Hindlimb muscle (tissue), 1 donor: ENCODE measurements around the gene CHST1. TPM values are rescaled to one million over a fixed set of nuclear protein-coding genes. Genes with fewer than 3 reads are reported as not detected.
A peak's percentile ranks its signal among the peaks of the same experiment; 100 is the strongest.

Experiments
- DNase-seq: peaks from one replicate; pipeline ENCODE4 v3.0.0-alpha.2; 2013
- polyA plus RNA-seq: library from polyadenylated mRNA; unstranded; fragments of 120-200 nt; gene quantifications from one replicate; pipeline ENCODE4 v1.2.1, GENCODE V29; 2013; ENCODE audit not compliant: insufficient read length

CHST1 gene
- polyA plus RNA-seq, 1 donor: 24.0 TPM

DNA sequence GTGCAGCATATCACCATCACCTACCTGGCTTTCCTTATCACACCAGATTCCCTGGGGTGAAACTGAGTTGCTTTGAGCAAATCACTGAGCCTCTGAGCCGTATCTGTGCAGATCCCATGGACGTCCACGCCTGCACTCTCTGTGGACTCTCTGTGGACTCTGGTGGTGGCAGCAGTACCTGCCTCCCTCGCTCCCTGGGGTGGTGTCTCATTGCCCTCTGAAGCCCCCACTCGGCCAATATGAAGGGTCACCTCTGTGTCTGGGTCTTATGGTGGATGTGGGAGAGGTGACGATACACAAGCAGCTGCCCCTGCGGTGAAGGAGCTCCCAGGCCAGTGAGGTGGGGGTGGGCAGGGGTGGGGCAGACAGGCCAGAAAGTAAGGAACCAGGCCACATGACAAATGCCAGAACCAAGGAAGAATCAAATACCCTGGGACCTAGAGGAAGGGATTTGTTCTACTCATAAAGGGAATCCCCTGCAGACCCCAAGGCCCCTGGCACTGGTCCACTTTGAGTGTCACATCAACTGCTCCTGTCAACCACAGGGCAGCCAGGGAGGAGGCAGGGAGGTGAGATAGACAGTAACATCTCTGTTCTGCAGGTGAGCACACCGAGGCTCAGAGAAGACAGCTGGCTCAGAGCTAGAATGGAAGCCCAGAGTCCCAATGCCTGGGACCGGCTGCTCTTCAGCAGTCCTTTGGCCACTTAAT lies 9.2 kb upstream of the CHST1 start:
- DNase-seq: no peak

GRCh38 chr11:45673441-45673840 lies 8.0 kb upstream of the CHST1 start:
- DNase-seq: no peak

GRCh38 chr11:45672593-45672992 lies 7.2 kb upstream of the CHST1 start:
- DNase-seq: no peak

DNA sequence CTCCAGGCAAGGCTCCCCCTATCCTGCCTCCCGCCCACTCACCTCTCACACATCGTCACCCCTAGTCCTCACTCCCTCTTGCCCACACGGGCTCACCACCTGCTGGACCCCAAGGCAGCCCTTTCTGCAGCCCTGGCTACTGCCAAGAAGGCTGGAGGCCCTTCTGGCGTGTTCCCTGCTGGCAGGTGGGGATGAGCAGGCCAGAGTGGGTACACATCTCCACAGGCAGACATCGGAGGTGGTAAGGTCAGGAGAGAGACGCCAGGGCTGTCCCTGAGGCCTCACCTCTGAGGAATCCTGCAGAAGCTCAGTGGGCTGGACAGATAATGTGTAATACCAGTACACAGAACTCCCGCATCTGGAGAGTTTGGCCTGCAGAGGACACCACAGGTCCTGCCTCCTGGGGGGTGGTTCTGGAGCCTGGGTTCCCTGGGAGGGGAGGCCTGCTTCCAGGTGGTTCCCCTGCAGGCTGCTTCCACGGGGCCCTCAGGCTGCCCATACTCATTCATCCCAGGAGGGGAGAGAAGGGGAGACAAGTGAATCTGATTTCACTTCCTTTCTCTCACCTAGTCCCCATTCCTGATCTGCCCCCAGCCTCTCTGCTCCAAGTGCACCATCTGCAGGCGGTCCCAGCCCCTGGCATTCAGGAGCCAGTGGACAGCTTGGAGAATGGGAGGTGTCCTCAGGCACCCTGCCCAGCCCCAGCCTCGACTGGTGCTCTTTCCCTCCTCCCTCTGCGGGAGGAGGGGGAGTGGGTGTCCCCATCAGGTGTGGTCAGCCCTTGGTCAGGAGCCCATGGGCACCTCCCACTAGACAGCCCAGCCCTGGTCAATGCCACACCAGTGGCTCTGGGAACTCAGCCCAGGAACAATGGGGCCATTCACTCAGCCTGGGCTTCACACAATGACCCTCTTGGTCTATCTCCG lies 6.1 kb upstream of the CHST1 start:
- no peak for DNase-seq

DNA sequence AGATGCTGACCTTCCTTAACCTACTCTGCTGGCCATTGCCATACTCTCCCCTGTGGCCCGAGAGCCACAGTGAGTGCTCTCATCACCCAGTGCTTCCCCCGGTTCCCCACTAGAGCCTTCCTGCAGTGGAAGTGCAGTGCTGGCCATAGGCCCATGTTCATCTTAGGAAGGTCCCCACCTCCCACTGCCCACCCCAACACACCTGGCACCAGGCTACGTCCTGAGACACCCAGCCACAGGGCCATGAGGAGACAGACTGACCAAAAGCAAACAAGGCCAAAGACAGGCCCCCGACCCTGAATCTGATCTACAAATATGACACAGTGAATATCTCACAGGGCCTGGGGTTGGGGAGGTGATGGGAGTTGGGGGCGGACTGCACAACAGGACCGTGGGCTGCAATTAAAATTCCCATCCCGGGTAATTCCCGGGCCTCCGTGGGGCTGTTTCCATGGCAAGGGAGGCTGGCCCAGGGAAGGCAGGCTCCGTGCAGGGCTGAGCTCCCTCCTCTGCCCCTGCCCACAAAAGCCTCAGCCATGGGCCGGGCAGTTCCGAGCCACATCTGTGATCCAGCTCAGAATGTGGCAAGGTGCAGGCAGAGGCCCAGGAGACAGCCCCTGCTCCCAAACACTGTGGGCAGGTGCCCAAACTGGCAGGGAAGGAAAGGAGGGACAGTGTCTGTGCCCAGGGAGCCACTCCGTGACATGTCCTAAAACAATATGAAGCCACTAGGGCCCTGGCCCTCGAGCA lies 5.1 kb upstream of the CHST1 start:
- no peak for DNase-seq

DNA sequence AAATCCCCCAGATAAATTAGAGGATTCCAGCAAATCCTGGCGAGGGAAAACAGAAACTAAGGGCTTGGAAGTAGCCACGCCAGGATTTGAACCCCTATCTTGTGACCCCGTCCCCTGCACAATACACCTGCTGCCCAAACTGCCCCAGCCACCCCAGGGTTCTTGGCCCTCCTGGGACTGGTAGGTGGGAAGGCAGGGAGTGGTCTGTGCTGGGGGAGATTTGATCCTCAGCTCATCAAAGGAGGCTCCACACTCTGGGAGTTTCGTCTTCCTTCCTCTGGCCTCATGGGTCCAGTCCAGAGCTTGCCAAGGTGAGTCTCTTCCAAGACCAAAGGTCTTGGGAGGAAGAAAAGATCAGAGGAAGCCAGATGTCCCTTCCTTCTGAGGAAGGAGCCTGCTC lies 4.5 kb upstream of the CHST1 start:
- no peak for DNase-seq

GRCh38 chr11:45669146-45669545 lies 3.7 kb upstream of the CHST1 start:
- DNase-seq: no peak

GRCh38 chr11:45667929-45668680 lies 2.7 kb upstream of the CHST1 start:
- no peak for DNase-seq

GRCh38 chr11:45666648-45667642 lies 1.5 kb upstream of the CHST1 start:
- DNase-seq: no peak

DNA sequence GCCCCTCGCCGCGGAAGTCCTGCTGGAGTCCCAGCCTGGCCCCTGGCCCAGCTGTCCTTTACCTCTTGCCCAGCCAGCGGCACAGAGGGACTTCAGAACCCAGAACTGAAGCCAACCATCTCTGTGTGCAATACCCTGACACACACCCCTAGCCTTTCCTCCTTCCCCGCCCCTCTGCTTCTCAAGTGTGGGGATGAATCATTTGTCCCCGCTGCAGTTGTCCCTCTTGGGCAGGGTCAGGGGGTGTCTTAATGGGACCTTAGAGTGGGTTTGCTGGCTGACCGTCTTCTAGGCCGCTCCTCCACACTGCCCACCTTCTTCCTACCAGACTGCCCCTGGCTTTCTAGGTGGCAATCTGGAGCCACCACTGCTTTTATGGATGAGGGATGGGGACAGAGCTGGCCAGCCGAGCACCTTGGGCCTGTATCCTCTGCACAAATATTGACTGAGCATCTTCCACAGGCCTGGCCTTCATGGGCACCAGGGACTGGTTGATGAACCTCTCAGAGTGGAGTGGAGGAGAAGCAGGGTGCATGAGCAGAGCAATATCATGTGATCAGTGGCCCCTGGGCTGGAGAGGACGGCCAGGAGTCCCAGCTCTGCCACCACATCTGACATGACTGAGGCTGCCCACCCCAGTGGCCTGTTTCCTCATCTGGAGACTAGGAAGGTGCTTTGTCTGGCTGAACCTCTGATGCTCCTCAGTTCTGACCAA lies 668 bp upstream of the CHST1 start:
- DNase-seq: no peak

GRCh38 chr11:45664376-45665205 lies 831 bp downstream of the CHST1 start:
- DNase-seq: no peak

DNA sequence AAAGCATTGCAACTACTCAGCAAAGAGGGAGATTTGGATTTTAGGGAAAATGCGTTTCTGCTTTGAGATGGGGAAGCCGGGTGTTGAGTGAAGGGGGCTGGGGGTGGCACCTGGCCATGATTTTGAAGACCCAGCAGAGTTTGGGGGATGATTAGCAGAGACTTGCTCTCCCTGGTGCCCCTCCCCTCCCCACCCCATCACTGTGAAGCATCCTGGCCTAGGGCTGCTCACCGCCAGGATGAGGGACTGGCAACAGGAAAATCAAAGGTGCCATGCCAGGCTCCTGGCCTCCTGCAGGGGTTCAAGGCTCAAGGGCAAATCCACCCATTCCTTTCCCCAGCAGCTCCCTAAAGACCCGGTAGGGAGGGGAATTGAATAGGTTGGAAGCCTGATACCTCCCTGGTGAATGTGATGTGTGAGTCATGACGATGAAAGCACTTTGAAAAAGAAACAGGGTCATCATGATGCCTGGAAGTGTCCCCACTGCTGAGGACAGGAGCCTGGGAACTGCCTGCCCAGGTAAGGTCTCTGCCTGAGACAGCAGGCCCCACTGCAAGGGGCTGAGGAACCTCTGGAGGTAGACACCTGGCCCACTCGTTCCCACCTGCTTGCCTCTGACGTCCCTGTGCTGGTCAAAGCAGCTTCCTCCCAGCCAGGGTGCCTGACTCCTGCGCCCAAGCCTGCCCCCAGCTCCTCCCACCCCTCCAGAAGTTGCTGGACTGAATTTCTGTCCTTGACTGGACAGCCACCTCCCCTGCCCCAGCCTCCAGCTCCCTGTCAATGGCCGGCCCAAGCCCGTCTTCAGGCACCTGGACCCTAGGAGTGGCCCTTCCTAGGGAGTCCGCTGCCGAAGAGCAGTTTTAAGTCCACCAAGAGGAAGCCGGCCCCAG lies 1.7 kb downstream of the CHST1 start:
- DNase-seq: no peak

DNA sequence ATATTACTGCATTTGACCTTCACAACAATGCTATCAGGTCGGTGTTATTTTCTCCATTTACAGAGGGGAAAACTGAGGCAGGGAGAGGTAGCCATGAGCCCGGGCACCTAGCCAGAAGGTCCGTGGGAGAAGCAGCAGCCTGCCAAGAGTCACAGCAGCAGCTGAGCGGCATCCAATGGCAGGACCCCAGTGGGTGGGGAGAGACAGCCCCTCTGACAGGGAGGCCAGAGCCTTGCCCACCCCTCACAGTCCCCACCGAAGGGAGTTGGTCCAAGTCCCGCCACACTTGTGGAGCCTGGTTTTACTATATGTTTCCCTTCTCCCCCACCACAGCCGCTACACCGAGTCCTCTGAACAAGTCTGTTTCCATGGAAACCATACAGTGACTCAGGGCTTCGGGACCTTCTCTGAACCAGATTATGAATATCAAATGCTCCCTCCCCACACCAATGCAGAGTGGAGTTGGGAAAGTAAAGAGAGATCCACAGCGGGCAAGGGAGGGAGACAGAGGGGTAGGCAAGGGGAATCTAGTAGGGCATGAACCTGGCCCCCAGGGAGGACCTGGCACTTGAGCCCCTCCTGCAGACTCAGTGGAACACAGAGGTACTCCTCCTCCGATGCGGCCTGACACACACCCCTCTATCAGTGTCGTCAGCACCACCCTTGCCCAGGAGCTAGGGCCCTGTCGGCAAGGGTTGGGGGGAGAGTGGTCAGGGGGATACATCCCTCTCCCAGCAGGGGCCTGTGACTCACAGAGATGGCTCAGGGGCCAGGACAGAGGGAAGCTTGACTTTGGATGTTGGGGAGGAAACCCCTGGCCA lies 2.5 kb downstream of the CHST1 start:
- peak; percentile 66 for DNase-seq

- DNase-seq: no peak
Observed at GRCh38 chr11:45662096-45662664, 3.2 kb downstream of the CHST1 start.

GRCh38 chr11:45661439-45662055 lies 3.9 kb downstream of the CHST1 start:
- DNase-seq: no peak

- no peak for DNase-seq
Observed at GRCh38 chr11:45660729-45661438, 4.5 kb downstream of the CHST1 start.
